SK-N-SH (cell line): ENCODE measurements around the gene GRM5.

Experiments used
- ELF1 ChIP-seq: IDR thresholded peaks from 2 replicates; pipeline ENCODE4 v1.4.0; 2012
- EP300 ChIP-seq, 2 experiments: IDR thresholded peaks; 2 replicates each; pipeline versions ENCODE4 v1.4.0 to v1.6.1; 2012; ENCODE audit warnings: borderline replicate concordance in 1 of 2, low read depth in 1 of 2, low read length in 1 of 2
- FOXJ3 ChIP-seq: sonication (generic); formaldehyde crosslinking; IDR thresholded peaks from 2 replicates; pipeline ENCODE4 v1.5.1; 2020; ENCODE audit warnings: mild to moderate bottlenecking, missing genetic modification reagents
- NFIC ChIP-seq: IDR thresholded peaks from 2 replicates; pipeline ENCODE4 v1.4.0; 2012; ENCODE audit warnings: borderline replicate concordance
- RAD21 ChIP-seq: IDR thresholded peaks from 2 replicates; pipeline ENCODE4 v1.6.1; 2012; ENCODE audit warnings: mild to moderate bottlenecking, low read length
- TCF12 ChIP-seq: IDR thresholded peaks from 2 replicates; pipeline ENCODE4 v1.4.0; 2012
- TF ChIP-seq, protein P1 (sequence below): fragments of 200-600 bp; sonication (generic); IDR thresholded peaks from 2 replicates; pipeline ENCODE4 v1.6.1; 2017; ENCODE audit warnings: antibody characterized with exemption, mild to moderate bottlenecking, moderate library complexity

DNA sequence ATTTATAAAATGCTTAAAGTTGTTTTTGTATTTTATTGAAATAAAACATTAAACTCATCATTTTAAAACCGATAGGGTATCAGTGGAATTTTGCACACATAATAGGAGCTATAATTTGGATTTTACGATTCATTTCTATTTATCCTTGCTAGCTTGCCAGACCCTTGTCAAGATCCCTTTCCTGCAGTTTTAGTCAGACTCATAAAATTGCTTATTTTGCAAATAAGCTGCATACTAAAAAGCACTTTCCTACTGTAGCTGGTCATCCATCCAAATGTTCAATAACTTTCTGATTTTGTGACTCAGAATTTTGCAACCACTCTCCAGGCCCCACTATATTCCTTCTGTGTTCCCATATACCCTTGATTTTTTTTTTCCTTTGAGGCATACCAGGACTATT, 489.0 kb downstream of the GRM5 start:
- TF ChIP-seq, protein P1, sequence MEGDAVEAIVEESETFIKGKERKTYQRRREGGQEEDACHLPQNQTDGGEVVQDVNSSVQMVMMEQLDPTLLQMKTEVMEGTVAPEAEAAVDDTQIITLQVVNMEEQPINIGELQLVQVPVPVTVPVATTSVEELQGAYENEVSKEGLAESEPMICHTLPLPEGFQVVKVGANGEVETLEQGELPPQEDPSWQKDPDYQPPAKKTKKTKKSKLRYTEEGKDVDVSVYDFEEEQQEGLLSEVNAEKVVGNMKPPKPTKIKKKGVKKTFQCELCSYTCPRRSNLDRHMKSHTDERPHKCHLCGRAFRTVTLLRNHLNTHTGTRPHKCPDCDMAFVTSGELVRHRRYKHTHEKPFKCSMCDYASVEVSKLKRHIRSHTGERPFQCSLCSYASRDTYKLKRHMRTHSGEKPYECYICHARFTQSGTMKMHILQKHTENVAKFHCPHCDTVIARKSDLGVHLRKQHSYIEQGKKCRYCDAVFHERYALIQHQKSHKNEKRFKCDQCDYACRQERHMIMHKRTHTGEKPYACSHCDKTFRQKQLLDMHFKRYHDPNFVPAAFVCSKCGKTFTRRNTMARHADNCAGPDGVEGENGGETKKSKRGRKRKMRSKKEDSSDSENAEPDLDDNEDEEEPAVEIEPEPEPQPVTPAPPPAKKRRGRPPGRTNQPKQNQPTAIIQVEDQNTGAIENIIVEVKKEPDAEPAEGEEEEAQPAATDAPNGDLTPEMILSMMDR, result no peak
- TF ChIP-seq TCF12, result no peak
- no peak for TF ChIP-seq NFIC
- no peak for TF ChIP-seq FOXJ3
- TF ChIP-seq EP300 (IDR thresholded peaks at IDR 0.05; ENCODE audit: borderline replicate concordance in 1 of 2, low read depth in 1 of 2, low read length in 1 of 2), result no peak
- TF ChIP-seq ELF1, result no peak
- no peak for TF ChIP-seq RAD21
